Type B pancreatic cell (in vitro differentiated cells): ENCODE results near the gene SPATA21. TPM values are rescaled to one million over a fixed set of nuclear protein-coding genes. Genes with fewer than 3 reads are reported as not detected.

Experiments used
- DNase-seq: peaks from one replicate; pipeline ENCODE4 v3.0.0; 2021; ENCODE audit warnings: mixed read lengths; ENCODE audit not compliant: unreplicated experiment; ENCODE audit errors: extremely low spot score
- H3K27ac Mint-ChIP-seq: 2 replicates; pipeline ENCODE4 v1.8.0; 2021; ENCODE audit warnings: mild to moderate bottlenecking, mixed read lengths
- H3K27me3 Mint-ChIP-seq: 2 replicates; pipeline ENCODE4 v1.8.0; 2021; ENCODE audit warnings: mixed read lengths
- H3K36me3 Mint-ChIP-seq: 2 replicates; pipeline ENCODE4 v1.8.0; 2021; ENCODE audit warnings: mixed read lengths
- H3K4me1 Mint-ChIP-seq: one replicate; pipeline ENCODE4 v1.8.0; 2021; ENCODE audit warnings: mixed read lengths; ENCODE audit not compliant: unreplicated experiment
- H3K4me3 Mint-ChIP-seq: 2 replicates; pipeline ENCODE4 v1.8.0; 2021; ENCODE audit warnings: mild to moderate bottlenecking, mixed read lengths
- H3K9me3 Mint-ChIP-seq: 2 replicates; pipeline ENCODE4 v1.8.0; 2021; ENCODE audit warnings: mixed read lengths
- CTCF ChIP-seq: fragments of 200-600 bp; sonication (generic); conservative IDR thresholded peaks from 2 replicates; pipeline ENCODE4 v1.5.0; 2021; ENCODE audit warnings: antibody characterized with exemption, mild to moderate bottlenecking
- total RNA-seq: library from RNA; stranded (reverse); gene quantifications from 2 replicates; pipeline ENCODE4 v1.2.1, GENCODE V29; 2021; ENCODE audit warnings: low replicate concordance

SPATA21 gene
- total RNA-seq, 1 donor from 2014 or later = not detected

GRCh38 chr1:16410803-16411202 is 26.4 kb downstream of the SPATA21 start:
- Mint-ChIP-seq H3K4me3 (no peak overlapping the region), H3K36me3 (no peaks in the 10 kb centered on the region), H3K27me3 (peaks cover 9% of the 10 kb centered on the region), H3K27ac (no peak overlapping the region), H3K9me3 (no peaks in the 10 kb centered on the region), H3K4me1 (no peaks in the 10 kb centered on the region)
- no peak for TF ChIP-seq CTCF
- no peak for DNase-seq

- Mint-ChIP-seq H3K36me3 (no peaks in the 10 kb centered on the region), H3K9me3 (no peaks in the 10 kb centered on the region), H3K4me1 (no peaks in the 10 kb centered on the region), H3K27ac (no peak overlapping the region), H3K4me3 (no peak overlapping the region), H3K27me3 (peaks cover 9% of the 10 kb centered on the region)
- TF ChIP-seq CTCF = no peak
- no peak for DNase-seq
Observed at GRCh38 chr1:16409536-16410152, 27.6 kb downstream of the SPATA21 start.

- Mint-ChIP-seq H3K4me1 (no peaks in the 10 kb centered on the region), H3K4me3 (no peak overlapping the region), H3K27me3 (peaks cover 5% of the 10 kb centered on the region), H3K36me3 (no peaks in the 10 kb centered on the region), H3K27ac (no peak overlapping the region), H3K9me3 (no peaks in the 10 kb centered on the region)
- no peak for TF ChIP-seq CTCF
- no peak for DNase-seq
Observed at GRCh38 chr1:16406868-16407267, 30.4 kb downstream of the SPATA21 start.

DNA sequence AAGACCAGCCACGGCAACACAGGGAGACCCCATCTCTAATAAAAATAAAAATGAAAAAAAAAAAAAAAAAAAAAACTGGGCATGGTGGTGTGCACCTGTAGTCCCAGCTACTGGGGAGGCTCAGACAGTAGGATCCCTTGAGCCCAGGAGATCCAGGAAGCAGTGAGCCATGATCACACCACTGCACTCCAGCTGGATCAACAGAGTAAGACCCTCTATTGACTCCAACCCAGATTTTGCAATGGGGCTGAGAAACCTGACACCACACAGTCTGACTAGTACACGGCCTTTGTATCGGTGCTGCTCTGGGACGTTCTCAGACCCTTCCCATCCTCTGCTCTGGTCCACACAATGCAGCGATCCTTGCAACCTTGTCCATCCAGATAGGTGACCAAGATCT is 31.8 kb downstream of the SPATA21 start:
- Mint-ChIP-seq H3K27ac (no peak overlapping the region), H3K9me3 (no peaks in the 10 kb centered on the region), H3K27me3 (no peaks in the 10 kb centered on the region), H3K4me1 (no peaks in the 10 kb centered on the region), H3K36me3 (no peaks in the 10 kb centered on the region), H3K4me3 (no peak overlapping the region)
- TF ChIP-seq CTCF = no peak
- DNase-seq = no peak

- Mint-ChIP-seq H3K27me3 (no peaks in the 10 kb centered on the region), H3K27ac (no peak overlapping the region), H3K4me3 (no peak overlapping the region), H3K9me3 (no peaks in the 10 kb centered on the region), H3K36me3 (no peaks in the 10 kb centered on the region), H3K4me1 (no peaks in the 10 kb centered on the region)
- no peak for DNase-seq
- no peak for TF ChIP-seq CTCF
Observed at GRCh38 chr1:16402742-16403141, 34.5 kb downstream of the SPATA21 start.
